ENCODE measurements around the gene FCAR. TPM values are rescaled to one million over a fixed set of nuclear protein-coding genes. Genes with fewer than 3 reads are reported as not detected.
A peak's percentile ranks its signal among the peaks of the same experiment; 100 is the strongest.
"Not testable (repeated sequence)": the region's sequence is repeated elsewhere in the genome, so short reads cannot be mapped to it uniquely, and the experiment has no call there.

Gene FCAR
- total RNA-seq, 3 donors from 2014 or later (not counting 1 experiment from before 2014, with no cell fraction given): 0.26 to 23.7 (median 6.7) TPM

DNA sequence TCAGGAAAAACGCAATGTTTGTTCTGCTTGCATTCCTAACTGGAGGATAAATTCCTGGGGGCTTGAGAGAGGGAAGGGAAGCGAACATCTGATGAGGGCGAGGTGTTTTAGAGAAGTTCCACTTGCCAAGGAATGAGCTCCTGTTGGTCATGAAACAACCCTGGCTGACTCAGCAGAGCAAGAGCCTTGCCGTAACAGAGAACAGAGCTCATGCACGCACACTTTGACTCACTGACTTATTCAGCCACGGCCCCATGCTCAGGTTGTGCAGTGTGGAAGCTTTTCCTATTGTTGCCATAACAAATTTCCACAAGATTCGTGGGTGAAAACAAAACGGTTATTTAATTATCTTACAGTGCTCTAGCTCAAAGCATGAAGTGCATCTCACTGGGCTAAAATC lies 30.9 kb upstream of the FCAR start:
- not testable (repeated sequence) for H3K27ac Mint-ChIP-seq

DNA sequence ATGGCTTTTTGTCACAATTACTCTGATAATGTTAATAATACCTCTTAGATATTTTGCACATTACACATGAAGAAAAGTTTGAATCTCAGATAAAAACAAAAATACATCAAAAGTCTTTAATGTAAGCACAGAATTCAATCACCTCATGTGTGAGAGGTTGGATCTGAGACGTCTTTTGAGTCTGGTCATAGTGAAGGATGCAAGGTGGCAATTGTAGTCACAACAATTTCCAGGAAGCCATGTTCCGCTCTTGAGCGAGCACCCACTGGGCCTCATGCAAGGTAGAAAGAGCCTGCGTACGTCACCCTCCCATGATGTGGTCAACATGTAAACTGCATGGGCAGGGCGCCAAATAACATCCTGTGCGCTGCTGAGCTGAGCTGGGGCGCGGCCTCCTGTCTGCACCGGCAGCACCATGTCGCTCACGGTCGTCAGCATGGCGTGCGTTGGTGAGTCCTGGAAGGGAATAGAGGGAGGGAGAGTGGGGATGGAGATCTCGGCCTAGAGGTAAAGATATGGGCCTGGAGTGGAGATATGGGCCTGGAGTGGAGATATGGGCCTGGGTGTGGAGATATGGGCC lies 23.9 kb upstream of the FCAR start, which contains the start of gene KIR3DL2:
TSS of gene KIR3DL2 (plus strand) at position 383 of the 580 bp plus-strand sequence. CDS start at position 416, 33 bp downstream.
- DNase-seq: peak; percentile 35 to 46
- peak within 1 kb of the TSS; percentile 80 to 98 for H3K27ac Mint-ChIP-seq
- H3K27ac ChIP-seq (ENCODE audit: low read length): peak within 1 kb of the TSS; percentile 86
- H3K4me1 Mint-ChIP-seq: peaks cover 32 to 48% of the 10 kb centered on the region in 2 donors
- intact Hi-C loops (cut with micrococcal nuclease); H3K27me3 ChIP-seq (ENCODE audit: control insufficient read depth, insufficient read depth, low read length); H3K36me3 ChIP-seq (ENCODE audit: control insufficient read depth, insufficient read depth, low read length); H3K9me3 Mint-ChIP-seq; H3K9me3 ChIP-seq (ENCODE audit: control insufficient read depth, insufficient read depth, low read length): not testable (repeated sequence)
- peaks cover 10% of the 10 kb centered on the region for H3K36me3 Mint-ChIP-seq
- peaks cover 26% of the 10 kb centered on the region for H3K4me1 ChIP-seq (ENCODE audit: control insufficient read depth, insufficient read depth, low read length)
- H3K27me3 Mint-ChIP-seq (ENCODE audit: low read depth in 2 of 2): peaks cover 3 to 13% of the 10 kb centered on the region in 2 donors
- 75% methylated on average over 16 of the region's 16 CpGs for WGBS (ENCODE audit: insufficient coverage)
- peak within 1 kb of the TSS; percentile 79 for H3K4me3 Mint-ChIP-seq
- peak within 1 kb of the TSS; percentile 26 for H3K4me3 ChIP-seq (ENCODE audit: low read length)
- ATAC-seq: peak; percentile 37 to 63 (median 59)

More for the DNA sequence above, 30.9 kb upstream of the FCAR start:
- ATAC-seq; intact Hi-C loops (cut with micrococcal nuclease); H3K4me3 Mint-ChIP-seq; H3K9me3 ChIP-seq (ENCODE audit: control insufficient read depth, insufficient read depth, low read length); H3K36me3 Mint-ChIP-seq; H3K36me3 ChIP-seq (ENCODE audit: control insufficient read depth, insufficient read depth, low read length); H3K4me1 ChIP-seq (ENCODE audit: control insufficient read depth, insufficient read depth, low read length); DNase-seq; H3K4me3 ChIP-seq (ENCODE audit: low read length); H3K27ac ChIP-seq (ENCODE audit: low read length); H3K27me3 ChIP-seq (ENCODE audit: control insufficient read depth, insufficient read depth, low read length); H3K9me3 Mint-ChIP-seq: not testable (repeated sequence)
- Mint-ChIP-seq H3K4me1 (peaks cover 10 to 12% of the 10 kb centered on the region in 2 donors), H3K27me3 (ENCODE audit: low read depth in 2 of 2) (peaks cover 3 to 12% of the 10 kb centered on the region in 2 donors)
- WGBS (ENCODE audit: insufficient coverage): 81% methylated on average over 7 of the region's 8 CpGs

DNA sequence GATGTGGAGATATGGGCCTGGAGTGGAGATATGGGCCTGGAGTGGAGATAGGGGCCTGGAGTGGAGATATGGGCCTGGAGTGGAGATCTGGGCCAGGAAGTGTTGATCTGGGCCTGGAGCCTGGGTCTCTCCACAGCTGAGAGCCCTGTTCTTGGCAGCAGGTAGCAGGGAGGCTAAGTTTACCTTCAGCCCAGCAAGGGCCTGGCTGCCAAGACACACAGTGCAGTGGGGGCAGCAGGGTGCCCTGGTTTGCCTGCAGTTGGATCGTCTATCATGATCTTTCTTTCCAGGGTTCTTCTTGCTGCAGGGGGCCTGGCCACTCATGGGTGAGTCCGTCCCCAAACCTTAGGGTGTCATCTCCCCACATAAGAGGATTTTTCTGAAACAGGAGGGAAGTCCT lies 23.1 kb upstream of the FCAR start:
- peak overlapping the region; percentile 79 for H3K4me3 Mint-ChIP-seq
- H3K9me3 ChIP-seq (ENCODE audit: control insufficient read depth, insufficient read depth, low read length): no peaks in the 10 kb centered on the region
- peaks cover 3 to 13% of the 10 kb centered on the region in 2 donors for H3K27me3 Mint-ChIP-seq (ENCODE audit: low read depth in 2 of 2)
- peaks cover 10% of the 10 kb centered on the region for H3K36me3 Mint-ChIP-seq
- H3K9me3 Mint-ChIP-seq: no peaks in the 10 kb centered on the region
- H3K36me3 ChIP-seq (ENCODE audit: control insufficient read depth, insufficient read depth, low read length): peaks cover 7% of the 10 kb centered on the region
- peak overlapping the region; percentile 80 to 98 for H3K27ac Mint-ChIP-seq
- intact Hi-C loops (cut with micrococcal nuclease): no loop called here
- TF ChIP-seq, protein P1, sequence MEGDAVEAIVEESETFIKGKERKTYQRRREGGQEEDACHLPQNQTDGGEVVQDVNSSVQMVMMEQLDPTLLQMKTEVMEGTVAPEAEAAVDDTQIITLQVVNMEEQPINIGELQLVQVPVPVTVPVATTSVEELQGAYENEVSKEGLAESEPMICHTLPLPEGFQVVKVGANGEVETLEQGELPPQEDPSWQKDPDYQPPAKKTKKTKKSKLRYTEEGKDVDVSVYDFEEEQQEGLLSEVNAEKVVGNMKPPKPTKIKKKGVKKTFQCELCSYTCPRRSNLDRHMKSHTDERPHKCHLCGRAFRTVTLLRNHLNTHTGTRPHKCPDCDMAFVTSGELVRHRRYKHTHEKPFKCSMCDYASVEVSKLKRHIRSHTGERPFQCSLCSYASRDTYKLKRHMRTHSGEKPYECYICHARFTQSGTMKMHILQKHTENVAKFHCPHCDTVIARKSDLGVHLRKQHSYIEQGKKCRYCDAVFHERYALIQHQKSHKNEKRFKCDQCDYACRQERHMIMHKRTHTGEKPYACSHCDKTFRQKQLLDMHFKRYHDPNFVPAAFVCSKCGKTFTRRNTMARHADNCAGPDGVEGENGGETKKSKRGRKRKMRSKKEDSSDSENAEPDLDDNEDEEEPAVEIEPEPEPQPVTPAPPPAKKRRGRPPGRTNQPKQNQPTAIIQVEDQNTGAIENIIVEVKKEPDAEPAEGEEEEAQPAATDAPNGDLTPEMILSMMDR (IDR thresholded peaks at IDR 0.05): no peak
- peaks cover 32 to 51% of the 10 kb centered on the region in 2 donors for H3K4me1 Mint-ChIP-seq
- 75% methylated on average over 1 of the region's 2 CpGs for WGBS (ENCODE audit: insufficient coverage)
- ATAC-seq (peak in 2 of 3 donors; percentile 14 to 55), DNase-seq (no peak)
- peak overlapping the region; percentile 26 for H3K4me3 ChIP-seq (ENCODE audit: low read length)
- H3K27me3 ChIP-seq (ENCODE audit: control insufficient read depth, insufficient read depth, low read length): no peaks in the 10 kb centered on the region
- peaks cover 26% of the 10 kb centered on the region for H3K4me1 ChIP-seq (ENCODE audit: control insufficient read depth, insufficient read depth, low read length)
- peak overlapping the region; percentile 86 for H3K27ac ChIP-seq (ENCODE audit: low read length)

DNA sequence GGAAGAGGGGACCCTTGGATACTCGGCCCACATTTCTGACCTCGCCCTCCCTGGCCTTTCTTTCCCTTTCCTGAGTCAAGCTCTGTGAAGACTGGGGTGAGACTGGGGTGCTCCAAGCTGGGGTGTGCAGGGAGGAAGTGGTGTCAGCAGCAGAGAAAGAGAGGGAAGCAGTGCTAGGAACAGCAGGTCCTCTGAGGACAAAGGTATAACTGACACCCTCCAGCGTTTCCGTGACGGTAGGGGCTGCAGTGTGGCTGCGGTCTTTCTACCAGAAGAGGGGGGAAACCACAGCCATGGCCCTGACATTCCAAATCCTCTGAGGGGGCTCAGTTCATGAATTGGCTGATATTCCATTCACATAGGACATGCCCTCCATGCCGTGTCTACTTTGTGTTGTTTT lies 22.7 kb upstream of the FCAR start:
- peak; percentile 46 to 61 (median 54) for ATAC-seq

DNA sequence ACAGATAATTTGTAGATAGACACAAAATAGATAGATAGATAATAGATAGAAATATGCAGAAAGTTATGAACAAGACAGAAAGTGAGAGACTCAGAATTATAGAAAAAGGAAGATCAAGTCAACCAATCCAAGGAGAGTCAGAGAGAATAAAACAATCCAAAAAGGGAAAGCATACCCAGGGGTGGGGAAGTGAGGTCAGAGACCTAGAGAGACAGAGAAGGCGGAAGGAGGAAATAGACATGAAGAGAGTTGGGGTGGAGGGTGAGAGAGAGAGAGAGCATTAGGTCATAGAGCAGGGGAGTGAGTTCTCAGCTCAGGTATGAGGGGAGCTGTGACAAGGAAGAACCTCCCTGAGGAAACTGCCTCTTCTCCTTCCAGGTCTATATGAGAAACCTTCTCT lies 18.8 kb upstream of the FCAR start:
- H3K9me3 Mint-ChIP-seq; H3K4me3 Mint-ChIP-seq; H3K27me3 ChIP-seq (ENCODE audit: control insufficient read depth, insufficient read depth, low read length); intact Hi-C loops (cut with micrococcal nuclease); DNase-seq; H3K36me3 ChIP-seq (ENCODE audit: control insufficient read depth, insufficient read depth, low read length); H3K27ac Mint-ChIP-seq; H3K4me3 ChIP-seq (ENCODE audit: low read length); H3K36me3 Mint-ChIP-seq; H3K27ac ChIP-seq (ENCODE audit: low read length); ATAC-seq; H3K9me3 ChIP-seq (ENCODE audit: control insufficient read depth, insufficient read depth, low read length); H3K27me3 Mint-ChIP-seq (ENCODE audit: low read depth in 2 of 2): not testable (repeated sequence)
- peaks cover 17 to 41% of the 10 kb centered on the region in 2 donors for H3K4me1 Mint-ChIP-seq
- 48% methylated on average over 1 of the region's 1 CpG for WGBS (ENCODE audit: insufficient coverage)
- H3K4me1 ChIP-seq (ENCODE audit: control insufficient read depth, insufficient read depth, low read length): peaks cover 24% of the 10 kb centered on the region

More for the DNA sequence above, 22.7 kb upstream of the FCAR start:
- Histone ChIP-seq H3K27me3 (ENCODE audit: control insufficient read depth, insufficient read depth, low read length) (no peaks in the 10 kb centered on the region), H3K4me1 (ENCODE audit: control insufficient read depth, insufficient read depth, low read length) (peaks cover 26% of the 10 kb centered on the region), H3K9me3 (ENCODE audit: control insufficient read depth, insufficient read depth, low read length) (no peaks in the 10 kb centered on the region), H3K27ac (ENCODE audit: low read length) (peak overlapping the region; percentile 86), H3K4me3 (ENCODE audit: low read length) (no peak overlapping the region), H3K36me3 (ENCODE audit: control insufficient read depth, insufficient read depth, low read length) (peaks cover 7% of the 10 kb centered on the region)
- no peak for DNase-seq
- Mint-ChIP-seq H3K27me3 (ENCODE audit: low read depth in 2 of 2) (peaks cover 3 to 13% of the 10 kb centered on the region in 2 donors), H3K27ac (peak overlapping the region; percentile 80 to 98), H3K36me3 (peaks cover 10% of the 10 kb centered on the region), H3K4me3 (peak overlapping the region; percentile 79), H3K9me3 (no peaks in the 10 kb centered on the region), H3K4me1 (peaks cover 32 to 51% of the 10 kb centered on the region in 2 donors)
- intact Hi-C loops (cut with micrococcal nuclease): no loop called here
- TF ChIP-seq, protein P1 (IDR thresholded peaks at IDR 0.05): no peak
- WGBS (ENCODE audit: insufficient coverage): 52% methylated on average over 7 of the region's 7 CpGs

DNA sequence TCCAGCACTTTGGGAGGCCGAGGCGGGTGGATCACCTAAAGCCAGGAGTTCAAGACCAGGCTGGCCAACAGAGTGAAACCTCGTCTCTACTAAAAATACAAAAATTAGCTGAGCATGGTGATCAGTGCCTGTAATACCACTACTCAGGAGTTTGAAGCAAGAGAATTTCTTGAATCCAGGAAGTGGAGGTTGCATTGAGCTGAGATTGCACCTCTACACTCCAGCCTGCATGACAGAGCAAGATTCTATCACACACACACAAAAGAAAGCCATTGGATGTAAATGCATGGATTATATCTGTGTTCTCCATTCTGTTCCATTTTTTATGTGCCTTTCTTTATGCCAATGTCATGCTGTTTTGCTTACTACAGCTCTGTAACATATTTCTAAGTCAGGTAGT lies 15.6 kb upstream of the FCAR start:
- H3K9me3 Mint-ChIP-seq; H3K27me3 ChIP-seq (ENCODE audit: control insufficient read depth, insufficient read depth, low read length); H3K4me1 ChIP-seq (ENCODE audit: control insufficient read depth, insufficient read depth, low read length); H3K27ac ChIP-seq (ENCODE audit: low read length); H3K9me3 ChIP-seq (ENCODE audit: control insufficient read depth, insufficient read depth, low read length); H3K4me3 ChIP-seq (ENCODE audit: low read length); intact Hi-C loops (cut with micrococcal nuclease); H3K4me3 Mint-ChIP-seq; DNase-seq; H3K27ac Mint-ChIP-seq; H3K36me3 Mint-ChIP-seq; ATAC-seq; H3K36me3 ChIP-seq (ENCODE audit: control insufficient read depth, insufficient read depth, low read length): not testable (repeated sequence)
- Mint-ChIP-seq H3K4me1 (peaks cover 0 to 14% of the 10 kb centered on the region in 2 donors), H3K27me3 (ENCODE audit: low read depth in 2 of 2) (peaks cover 6 to 18% of the 10 kb centered on the region in 2 donors)
- WGBS (ENCODE audit: insufficient coverage): no CpG with 5 or more reads among the region's 3 CpGs
